GM10847 (cell line): Measurements from ENCODE around the gene VPS4B.

Source experiments
- POLR2A ChIP-seq: IDR thresholded peaks from 2 replicates; pipeline ENCODE4 v1.6.1; 2011; ENCODE audit not compliant: insufficient read length; ENCODE audit errors: extremely low read depth

VPS4B gene

DNA sequence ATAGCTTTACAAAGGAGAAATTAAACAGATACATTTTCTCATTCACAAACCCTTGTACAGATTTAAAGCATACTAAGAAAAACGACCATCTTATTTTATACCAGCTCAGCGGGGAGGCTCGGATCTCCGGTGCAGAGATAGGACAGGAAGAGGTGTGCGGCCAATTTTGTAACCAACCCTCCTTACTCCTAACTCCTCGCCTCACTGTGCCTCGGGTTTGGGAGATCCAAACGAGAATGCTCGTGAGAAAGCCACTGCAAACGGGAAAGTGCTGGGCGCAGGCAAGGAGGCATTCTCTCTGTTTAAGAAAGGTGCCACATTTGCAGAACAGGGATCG is 56.4 kb downstream of the VPS4B start:
- no peak for TF ChIP-seq POLR2A

DNA sequence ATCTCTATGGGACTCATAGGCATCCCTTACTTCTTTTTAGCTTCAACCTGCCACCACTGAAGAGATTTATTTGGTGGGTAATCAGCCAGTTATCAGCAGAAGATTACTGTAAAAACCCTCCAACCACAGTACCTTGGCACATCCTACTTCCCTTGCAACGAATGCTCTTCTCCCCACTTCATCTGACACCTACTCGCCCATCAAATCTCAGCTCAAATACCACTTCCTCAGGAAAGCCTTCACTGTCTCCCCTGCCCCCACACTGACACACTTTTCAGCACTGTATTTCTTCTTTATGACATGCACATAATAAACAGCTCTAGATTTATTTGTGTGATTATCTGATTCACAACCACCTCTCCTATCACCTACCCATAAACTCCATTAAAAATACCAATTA is 58.3 kb downstream of the VPS4B start:
- TF ChIP-seq POLR2A: no peak

DNA sequence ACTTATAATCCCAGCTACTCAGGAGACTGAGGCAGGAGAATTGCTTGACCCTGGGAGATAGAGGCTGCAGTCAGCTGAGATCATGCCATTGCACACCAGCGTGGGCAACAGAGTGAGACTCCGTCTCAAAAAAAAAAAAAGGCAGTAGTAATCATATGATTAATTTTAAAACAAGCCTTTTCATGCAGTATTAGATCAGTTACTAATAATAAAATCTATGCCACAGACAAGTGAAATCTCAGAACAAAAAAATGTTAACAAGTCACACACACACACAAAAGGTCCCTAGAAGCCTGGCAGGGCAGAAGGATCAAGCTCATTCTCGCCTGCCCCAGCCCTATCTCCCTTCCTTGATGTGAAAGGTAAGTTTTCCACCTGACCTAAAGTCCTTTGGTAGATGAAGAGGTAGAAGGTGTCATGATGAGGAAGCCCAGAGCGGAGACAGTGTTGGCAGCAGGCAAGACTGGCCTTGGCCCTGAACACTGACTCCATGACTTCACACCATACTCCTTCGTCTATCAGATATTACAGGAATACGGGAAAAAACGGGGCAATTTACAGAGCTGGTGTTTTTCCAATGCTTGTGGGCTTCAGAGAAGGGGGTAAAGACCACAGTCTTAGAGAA is 65.9 kb downstream of the VPS4B start:
- TF ChIP-seq POLR2A: no peak

DNA sequence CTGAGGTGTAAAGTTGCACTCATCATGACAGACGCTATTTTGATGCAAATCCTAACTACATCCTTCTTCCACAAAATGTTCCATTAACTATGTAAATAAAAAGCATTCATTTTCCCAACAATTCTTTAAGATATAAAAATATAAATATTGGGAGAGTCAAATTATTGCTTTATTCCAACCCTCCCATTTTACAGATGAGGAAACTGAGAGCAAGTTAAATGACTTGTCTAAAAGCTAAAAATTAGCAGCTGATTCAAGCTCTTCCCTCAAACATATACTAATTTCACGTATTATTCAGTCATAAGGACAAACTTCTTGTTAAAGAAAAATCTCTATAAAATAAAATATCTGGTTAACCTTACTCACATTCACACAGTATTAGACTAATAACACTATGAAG is 72.0 kb downstream of the VPS4B start:
- TF ChIP-seq POLR2A: no peak

DNA sequence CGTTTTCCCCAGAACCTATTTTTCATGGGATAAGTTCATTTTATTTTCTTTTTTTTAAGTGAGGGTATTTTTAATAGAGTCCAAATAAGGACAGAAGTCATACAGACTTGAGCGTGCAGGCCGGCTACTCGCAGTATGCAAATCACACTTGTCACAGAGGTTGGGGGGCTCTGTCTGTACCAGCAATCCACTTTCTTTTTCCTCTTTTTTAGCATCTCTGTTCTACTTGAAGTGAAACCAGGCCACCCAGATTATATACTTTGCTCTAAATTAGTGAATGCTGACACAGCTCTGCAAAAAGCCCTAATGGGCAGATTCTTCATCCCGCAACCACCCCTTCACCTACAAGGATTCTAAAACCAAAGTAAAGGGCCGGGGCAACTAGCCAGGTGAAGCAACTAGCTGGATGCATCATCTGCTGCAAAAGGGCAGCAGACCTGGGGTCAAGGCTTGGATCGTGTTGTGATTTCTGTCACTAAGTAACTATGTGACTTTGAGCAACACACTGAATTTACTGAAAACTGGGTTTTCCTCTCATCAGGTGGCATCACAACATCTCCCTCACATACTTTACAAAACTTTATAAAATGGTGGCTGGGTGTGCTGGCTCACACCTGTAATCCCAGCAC is 73.7 kb downstream of the VPS4B start:
- TF ChIP-seq POLR2A: no peak

DNA sequence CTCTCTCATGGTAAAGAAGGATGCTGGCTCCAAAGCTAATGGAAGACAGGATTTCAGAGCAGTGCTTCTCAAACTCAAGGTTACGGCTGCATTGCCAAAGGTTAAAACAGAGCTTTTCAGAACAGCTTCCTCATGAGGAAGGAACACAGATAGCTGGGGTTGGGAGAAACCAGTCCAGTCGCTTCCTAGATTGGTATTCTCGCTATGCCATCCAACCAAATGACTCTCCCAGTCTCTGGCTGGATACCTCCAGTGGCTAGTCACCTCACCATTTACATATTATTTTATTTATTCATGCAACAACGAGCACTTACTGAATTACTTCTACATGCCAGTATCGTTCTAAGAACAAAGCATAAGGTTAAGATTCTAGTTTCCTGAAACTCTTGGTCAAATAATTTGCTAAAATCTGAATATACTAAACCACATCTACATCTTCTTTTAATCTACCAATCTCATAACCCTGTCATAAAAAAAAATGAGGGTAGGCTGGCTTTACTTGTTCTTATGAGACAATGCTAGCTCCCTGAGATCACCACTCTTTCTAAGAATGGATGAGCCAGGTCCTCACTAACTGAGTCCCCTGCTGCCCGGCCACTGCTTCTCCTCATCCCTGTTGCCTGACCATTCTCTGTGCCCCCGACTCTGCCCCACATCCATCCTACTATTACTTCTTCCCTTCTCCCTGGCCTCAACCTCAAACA is 75.6 kb downstream of the VPS4B start:
- TF ChIP-seq POLR2A: no peak

DNA sequence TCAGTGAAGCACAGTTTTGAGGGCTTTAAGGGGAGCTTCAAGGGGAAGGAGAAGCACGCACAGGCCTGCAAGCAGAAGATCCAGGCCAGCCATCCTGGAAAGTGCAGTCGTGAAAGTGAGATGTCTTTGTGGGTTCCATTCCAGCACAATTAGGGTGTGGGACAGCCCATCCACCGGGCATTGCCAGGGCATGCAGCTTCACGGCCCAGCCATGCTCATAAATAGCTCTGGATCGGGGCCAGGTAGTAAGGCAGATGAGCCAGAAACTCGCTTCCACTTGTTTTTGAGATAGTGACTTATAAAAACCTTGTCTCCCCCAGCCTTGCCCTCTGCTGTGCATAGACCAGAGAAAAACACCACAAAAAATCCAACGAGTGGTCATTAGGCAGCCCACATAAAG is 76.2 kb downstream of the VPS4B start:
- TF ChIP-seq POLR2A: no peak

DNA sequence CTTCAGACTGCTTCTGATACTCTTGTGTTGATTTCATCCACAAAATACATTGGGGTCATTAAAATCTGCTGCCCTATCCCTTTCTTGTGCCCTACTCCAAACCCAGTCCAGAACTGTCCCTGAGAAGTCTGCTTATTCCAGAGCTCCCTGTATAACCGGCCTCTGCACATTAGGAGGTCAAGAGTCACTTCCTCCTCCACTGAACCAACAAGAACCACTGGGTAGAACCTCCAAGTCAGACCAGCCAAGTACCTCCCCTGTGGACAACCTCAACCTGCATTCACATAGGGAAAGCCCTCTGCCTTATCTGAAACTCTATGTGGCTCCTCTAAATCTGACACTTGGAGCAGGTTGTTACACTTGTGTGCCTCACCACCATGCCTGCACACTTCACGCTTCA is 77.4 kb downstream of the VPS4B start:
- TF ChIP-seq POLR2A: no peak

DNA sequence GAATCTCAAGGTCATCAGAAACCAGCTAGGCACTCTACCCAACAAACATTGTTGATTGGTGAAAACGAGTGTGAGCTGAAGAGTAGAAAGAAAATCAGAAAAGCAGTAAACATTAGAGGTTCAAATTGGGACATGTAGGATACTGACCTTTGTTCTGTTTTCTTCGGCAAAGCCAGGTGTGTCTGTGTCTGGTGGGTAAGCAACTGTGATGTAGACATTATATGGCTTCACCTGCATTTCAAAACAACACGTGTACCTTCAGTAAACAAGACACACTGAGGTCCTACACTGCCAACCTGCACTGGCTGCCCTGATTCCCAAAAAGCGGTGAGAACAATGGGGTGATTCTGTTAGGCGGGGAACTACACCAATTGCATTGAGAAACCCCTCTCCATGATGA is 78.0 kb downstream of the VPS4B start:
- TF ChIP-seq POLR2A: no peak

DNA sequence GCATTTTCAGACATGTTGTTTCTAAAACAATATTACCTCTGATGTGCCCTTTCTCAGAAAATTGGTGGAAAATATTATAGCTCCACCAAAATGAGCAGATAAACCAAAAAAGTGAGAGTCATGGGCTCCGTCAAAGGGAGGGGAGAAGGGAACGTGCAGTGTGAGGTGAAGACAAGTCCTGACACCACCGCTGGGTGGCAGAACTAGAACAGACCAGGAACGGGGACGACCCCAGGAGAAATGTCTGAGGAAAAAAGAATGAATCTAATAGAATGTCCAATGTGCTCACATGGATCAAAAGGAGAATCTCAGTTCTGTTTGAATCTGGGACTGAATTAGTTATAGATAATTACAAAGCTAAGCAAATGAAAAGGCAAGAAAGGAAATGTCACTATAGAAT is 80.1 kb downstream of the VPS4B start:
- no peak for TF ChIP-seq POLR2A

DNA sequence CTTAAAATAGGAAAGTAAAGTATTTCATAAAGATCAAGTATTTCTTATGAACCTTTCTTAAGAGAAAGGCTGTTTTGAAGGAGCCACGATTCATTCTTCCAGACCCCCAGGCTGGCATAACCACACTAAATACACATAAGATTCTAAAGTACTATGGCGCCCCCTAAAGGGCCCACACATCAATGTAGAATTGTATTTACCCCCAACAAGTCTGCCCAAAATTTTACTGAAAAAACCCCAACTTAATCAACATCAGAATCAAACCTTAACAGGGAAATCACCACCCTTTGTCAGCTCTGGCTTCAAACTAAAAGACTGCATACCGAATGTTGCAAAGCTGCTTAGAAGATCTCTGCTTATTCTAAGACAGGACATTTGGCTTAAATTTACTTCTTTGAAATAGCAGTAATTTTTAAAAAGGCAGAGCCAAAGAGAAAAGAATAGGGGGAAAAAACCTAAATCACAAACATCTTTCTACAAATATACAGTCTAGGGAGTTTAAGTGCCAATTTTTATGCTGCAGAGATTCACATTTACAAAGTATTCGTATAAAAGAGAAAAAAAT is 82.3 kb downstream of the VPS4B start:
- no peak for TF ChIP-seq POLR2A
